Stimulated activated CD4-positive, alpha-beta T cell treated with anti-CD3 and anti-CD28 coated beads, Interleukin-12 subunit alpha, Interleukin-12 subunit beta, amount 100 ng/mL, for 48 hours (primary cell): ENCODE results near the gene CXorf65.

Experiments used
- DNase-seq, 3 donors: peaks; one replicate each; pipeline ENCODE4 v3.0.0-alpha.2; 2020; ENCODE audit warnings: low read depth in 2 of 3, low spot score in 1 of 3

Gene CXorf65

GRCh38 chrX:71067712-71068043, 38.9 kb downstream of the CXorf65 start:
- no peak for DNase-seq

GRCh38 chrX:71067089-71067488, 39.5 kb downstream of the CXorf65 start:
- DNase-seq = no peak

- DNase-seq = no peak
Measured at GRCh38 chrX:71060127-71060526, 46.4 kb downstream of the CXorf65 start.

- no peak for DNase-seq
Measured at GRCh38 chrX:71057848-71058530, 48.6 kb downstream of the CXorf65 start.

- DNase-seq = no peak
Measured at GRCh38 chrX:71056867-71057266, 49.7 kb downstream of the CXorf65 start.
